Bronchial epithelial cell (primary cell): ENCODE results near the gene FAM161B. TPM values are rescaled to one million over a fixed set of nuclear protein-coding genes. Genes with fewer than 3 reads are reported as not detected.

Experiments used
- DNase-seq: peaks from one replicate; pipeline ENCODE4 v3.0.0-alpha.2; 2010; ENCODE audit warnings: low read depth
- FAIRE-seq: peaks from 2 replicates; lab custom pipeline; 2011; peaks lifted over from hg19 to GRCh38; lab: Jason Lieb, UNC
- H3K27me3 ChIP-seq: 2 replicates; pipeline ENCODE4 v1.5.1; 2011; ENCODE audit warnings: low read length; ENCODE audit not compliant: control insufficient read depth, insufficient read depth
- H3K36me3 ChIP-seq: 2 replicates; pipeline ENCODE4 v1.5.1; 2011; ENCODE audit warnings: low read length; ENCODE audit not compliant: control insufficient read depth, insufficient read depth
- H3K4me3 ChIP-seq: 2 replicates; pipeline ENCODE4 v1.5.1; 2011; ENCODE audit warnings: mild to moderate bottlenecking, low read depth, low read length, control low read depth
- CTCF ChIP-seq: IDR thresholded peaks from 2 replicates; pipeline ENCODE4 v1.5.1; 2011; ENCODE audit warnings: mild to moderate bottlenecking, moderate library complexity, low read length, control low read depth, inconsistent platforms; ENCODE audit not compliant: insufficient read depth, severe bottlenecking
- total RNA-seq: library from RNA; depleted of rRNA; stranded (reverse); fragments of >200 nt; gene quantifications from 2 replicates; pipeline ENCODE4 v1.2.1, GENCODE V29; 2014

The FAM161B gene
- 1.5 and 1.6 TPM in 2 replicates for total RNA-seq

- TF ChIP-seq CTCF, result peak; percentile 22
- no peak for FAIRE-seq
- peak; percentile 96 for DNase-seq
- Histone ChIP-seq H3K36me3 (peaks cover 4% of the 10 kb centered on the region), H3K4me3 (peak within 1 kb of the TSS; percentile 83), H3K27me3 (no peaks in the 10 kb centered on the region)
These were observed at the start of gene FAM161B, which contains the start of gene COQ6 for GRCh38 chr14:73949752-73950734. Gene FAM161B, minus strand, starts transcription at chr14:73950094. Its CDS starts 68 bp downstream, at chr14:73950026. Gene COQ6, plus strand, starts transcription at chr14:73950302. Its CDS starts 31 bp downstream, at chr14:73950333.

DNA sequence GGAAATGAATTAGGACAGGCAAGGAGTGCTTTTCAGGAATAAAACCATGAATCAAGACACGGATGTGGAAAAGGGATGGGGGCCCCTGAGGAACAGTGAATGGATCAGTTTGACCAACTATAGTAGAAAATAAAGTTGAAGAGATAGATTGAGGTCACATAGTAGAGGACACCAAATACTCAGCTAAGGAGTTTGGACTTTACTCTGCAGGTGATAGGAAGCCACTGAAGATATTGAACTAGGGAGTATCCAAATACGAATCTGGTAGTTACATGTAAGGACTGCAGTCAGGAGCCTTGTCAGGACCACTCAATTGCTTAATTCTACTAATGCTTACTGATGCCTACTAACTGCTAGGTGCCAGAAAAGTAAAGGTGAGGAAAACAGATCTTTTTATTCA, 48.8 kb upstream of the FAM161B start:
- no peak for FAIRE-seq
- Histone ChIP-seq H3K27me3 (no peaks in the 10 kb centered on the region), H3K4me3 (no peak overlapping the region), H3K36me3 (peaks cover 1% of the 10 kb centered on the region)
- TF ChIP-seq CTCF, result no peak
- no peak for DNase-seq

GRCh38 chr14:73997944-73998447, 48.1 kb upstream of the FAM161B start:
- Histone ChIP-seq H3K4me3 (no peak overlapping the region), H3K27me3 (no peaks in the 10 kb centered on the region), H3K36me3 (no peaks in the 10 kb centered on the region)
- FAIRE-seq (no peak), DNase-seq (no peak)
- TF ChIP-seq CTCF, result no peak

DNA sequence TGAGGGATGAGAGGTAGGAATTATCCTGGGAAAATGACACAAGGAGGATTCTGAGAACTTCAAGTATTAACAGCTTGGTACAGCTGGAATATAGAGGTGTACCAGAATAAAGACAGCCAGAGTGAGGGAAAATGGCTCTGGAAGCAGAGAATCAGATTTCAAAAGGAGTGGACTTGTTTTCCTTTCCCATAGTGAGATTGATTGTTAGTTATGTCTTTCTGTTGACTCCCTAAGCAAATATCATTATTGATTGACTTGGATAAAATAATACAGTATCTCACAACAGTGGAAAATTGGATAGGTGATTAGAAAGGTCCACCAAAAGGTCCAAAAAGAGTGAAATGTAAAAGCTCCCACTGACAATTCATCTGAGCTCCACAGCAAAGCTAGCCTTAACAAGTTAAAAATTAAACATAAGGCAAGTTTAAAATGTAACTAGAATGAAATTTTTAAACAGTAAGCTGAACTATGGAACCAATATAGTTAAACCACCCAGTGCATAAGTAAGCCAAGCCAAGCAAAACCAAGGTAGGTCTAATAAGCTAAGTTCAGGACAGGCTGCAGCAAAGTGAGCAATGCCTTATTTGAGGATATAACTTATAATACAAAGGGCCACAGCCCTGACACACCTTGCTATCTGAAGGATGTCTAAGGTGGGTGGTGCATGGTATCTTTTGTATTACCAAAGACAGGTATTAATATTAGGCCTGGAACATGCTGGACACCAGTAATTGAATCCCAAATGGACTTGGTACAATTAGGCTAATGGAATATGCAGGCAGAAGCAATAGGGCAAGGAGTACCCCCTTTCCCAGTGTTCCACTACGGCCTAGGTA, 47.4 kb upstream of the FAM161B start:
- no peak for FAIRE-seq
- no peak for DNase-seq
- no peak overlapping the region for H3K4me3 ChIP-seq
- no peak for TF ChIP-seq CTCF
- no peaks in the 10 kb centered on the region for H3K36me3 ChIP-seq
- no peaks in the 10 kb centered on the region for H3K27me3 ChIP-seq

GRCh38 chr14:73996731-73997107, 46.8 kb upstream of the FAM161B start:
- FAIRE-seq (no peak), DNase-seq (no peak)
- TF ChIP-seq CTCF, result no peak
- no peaks in the 10 kb centered on the region for H3K36me3 ChIP-seq
- H3K4me3 ChIP-seq, result no peak overlapping the region
- no peaks in the 10 kb centered on the region for H3K27me3 ChIP-seq
